ENCODE results near the gene PSMA5.

The PSMA5 gene

GRCh38 chr1:109383087-109383779 is 43.0 kb downstream of the PSMA5 start:
- H3K27ac ChIP-seq (ENCODE audit: low read depth, low read length), result peak overlapping the region; percentile 27

GRCh38 chr1:109381573-109381972 is 44.7 kb downstream of the PSMA5 start:
- H2BK12ac ChIP-seq (ENCODE audit: low read length), result no peak overlapping the region
- no CpG with 5 or more reads among the region's 2 CpGs for WGBS (ENCODE audit: extremely low coverage, insufficient coverage, insufficient read length)

More at GRCh38 chr1:109383087-109383779, 43.0 kb downstream of the PSMA5 start:
- no CpG with 5 or more reads among the region's 2 CpGs for WGBS (ENCODE audit: extremely low coverage, insufficient coverage, insufficient read length)
- H3K4me3 ChIP-seq (ENCODE audit: low read depth, low read length), result no peak overlapping the region
- DNase-seq, result peak; percentile 10 to 53
- H3K36me3 ChIP-seq (ENCODE audit: control insufficient read depth in 1 of 2, insufficient read depth in 2 of 2, low read length in 2 of 2), result peaks cover 2 to 6% of the 10 kb centered on the region in 2 experiments
- H3K4me1 ChIP-seq (ENCODE audit: control insufficient read depth in 1 of 2, insufficient read depth in 2 of 2, low read length in 2 of 2), result peaks cover 2 to 8% of the 10 kb centered on the region in 2 experiments
- H3K79me2 ChIP-seq (ENCODE audit: control insufficient read depth, insufficient read depth, low read length, poor library complexity), result peaks cover 9% of the 10 kb centered on the region
- no peak overlapping the region for H3K4me2 ChIP-seq (ENCODE audit: low read length)
- no peaks in the 10 kb centered on the region for H3K27me3 ChIP-seq (ENCODE audit: insufficient read depth, low read length)
- no peak overlapping the region for H4K91ac ChIP-seq (ENCODE audit: low read depth, low read length)
- no peak overlapping the region for H3K4ac ChIP-seq (ENCODE audit: low read depth, low read length)
- no peaks in the 10 kb centered on the region for H3K9me3 ChIP-seq (ENCODE audit: insufficient read depth, low read depth, low read length)
- no peak overlapping the region for H2BK12ac ChIP-seq (ENCODE audit: low read length)
- H3K79me1 ChIP-seq (ENCODE audit: low read length), result peaks cover 2% of the 10 kb centered on the region
- no peak overlapping the region for H2BK5ac ChIP-seq (ENCODE audit: low read depth, low read length, poor library complexity)
- H2AFZ ChIP-seq (ENCODE audit: insufficient read depth, low read length, poor library complexity), result no peak overlapping the region
- H4K12ac ChIP-seq (ENCODE audit: low read depth, low read length), result no peak overlapping the region
- H3K23ac ChIP-seq (ENCODE audit: low read length), result no peak overlapping the region
- no peak overlapping the region for H2BK120ac ChIP-seq (ENCODE audit: insufficient read depth, low read length, poor library complexity)
- no peak overlapping the region for H3K14ac ChIP-seq (ENCODE audit: low read length)
- no peak overlapping the region for H2AK5ac ChIP-seq (ENCODE audit: low read length)
- H3K9ac ChIP-seq (ENCODE audit: low read length), result no peak overlapping the region
- no peak overlapping the region for H4K8ac ChIP-seq (ENCODE audit: low read depth, low read length)
- H3K18ac ChIP-seq (ENCODE audit: low read length), result no peak overlapping the region

GRCh38 chr1:109379907-109380306 is 46.3 kb downstream of the PSMA5 start:
- Histone ChIP-seq H3K79me1 (ENCODE audit: low read length) (peaks cover 2% of the 10 kb centered on the region), H3K4ac (ENCODE audit: low read depth, low read length) (peak overlapping the region; percentile 94), H3K27ac (ENCODE audit: low read depth, low read length) (no peak overlapping the region), H3K4me3 (ENCODE audit: low read depth, low read length) (no peak overlapping the region), H3K9ac (ENCODE audit: low read length) (no peak overlapping the region), H3K18ac (ENCODE audit: low read length) (peak overlapping the region; percentile 39), H3K79me2 (ENCODE audit: control insufficient read depth, insufficient read depth, low read length, poor library complexity) (peaks cover 4% of the 10 kb centered on the region), H3K27me3 (ENCODE audit: insufficient read depth, low read length) (no peaks in the 10 kb centered on the region), H3K4me1 (ENCODE audit: control insufficient read depth in 1 of 2, insufficient read depth in 2 of 2, low read length in 2 of 2) (peaks cover 2 to 10% of the 10 kb centered on the region in 2 experiments), H3K36me3 (ENCODE audit: control insufficient read depth in 1 of 2, insufficient read depth in 2 of 2, low read length in 2 of 2) (peaks cover 2 to 5% of the 10 kb centered on the region in 2 experiments), H2AK5ac (ENCODE audit: low read length) (peak overlapping the region; percentile 68), H3K23ac (ENCODE audit: low read length) (no peak overlapping the region), H2BK120ac (ENCODE audit: insufficient read depth, low read length, poor library complexity) (no peak overlapping the region), H2AFZ (ENCODE audit: insufficient read depth, low read length, poor library complexity) (no peak overlapping the region), H2BK12ac (ENCODE audit: low read length) (no peak overlapping the region), H4K91ac (ENCODE audit: low read depth, low read length) (no peak overlapping the region), H3K9me3 (ENCODE audit: insufficient read depth, low read depth, low read length) (no peaks in the 10 kb centered on the region), H3K4me2 (ENCODE audit: low read length) (no peak overlapping the region), H3K14ac (ENCODE audit: low read length) (no peak overlapping the region), H4K8ac (ENCODE audit: low read depth, low read length) (no peak overlapping the region), H2BK5ac (ENCODE audit: low read depth, low read length, poor library complexity) (no peak overlapping the region), H4K12ac (ENCODE audit: low read depth, low read length) (peak overlapping the region; percentile 56)
- DNase-seq, result no peak
- WGBS (ENCODE audit: extremely low coverage, insufficient coverage, insufficient read length), result no CpG with 5 or more reads among the region's 3 CpGs

More at GRCh38 chr1:109381573-109381972, 44.7 kb downstream of the PSMA5 start:
- DNase-seq, result no peak
- Histone ChIP-seq H3K4me1 (ENCODE audit: control insufficient read depth in 1 of 2, insufficient read depth in 2 of 2, low read length in 2 of 2) (peaks cover 2 to 10% of the 10 kb centered on the region in 2 experiments), H3K36me3 (ENCODE audit: control insufficient read depth in 1 of 2, insufficient read depth in 2 of 2, low read length in 2 of 2) (peaks cover 2 to 5% of the 10 kb centered on the region in 2 experiments), H3K9ac (ENCODE audit: low read length) (no peak overlapping the region), H3K18ac (ENCODE audit: low read length) (no peak overlapping the region), H3K4me2 (ENCODE audit: low read length) (no peak overlapping the region), H4K91ac (ENCODE audit: low read depth, low read length) (no peak overlapping the region), H3K27me3 (ENCODE audit: insufficient read depth, low read length) (no peaks in the 10 kb centered on the region), H3K14ac (ENCODE audit: low read length) (no peak overlapping the region), H4K12ac (ENCODE audit: low read depth, low read length) (no peak overlapping the region), H3K79me1 (ENCODE audit: low read length) (peaks cover 2% of the 10 kb centered on the region), H3K4ac (ENCODE audit: low read depth, low read length) (peak overlapping the region; percentile 81), H4K8ac (ENCODE audit: low read depth, low read length) (no peak overlapping the region), H2AFZ (ENCODE audit: insufficient read depth, low read length, poor library complexity) (no peak overlapping the region), H2BK120ac (ENCODE audit: insufficient read depth, low read length, poor library complexity) (no peak overlapping the region), H3K9me3 (ENCODE audit: insufficient read depth, low read depth, low read length) (no peaks in the 10 kb centered on the region), H3K4me3 (ENCODE audit: low read depth, low read length) (no peak overlapping the region), H2AK5ac (ENCODE audit: low read length) (no peak overlapping the region), H3K27ac (ENCODE audit: low read depth, low read length) (no peak overlapping the region), H2BK5ac (ENCODE audit: low read depth, low read length, poor library complexity) (no peak overlapping the region), H3K79me2 (ENCODE audit: control insufficient read depth, insufficient read depth, low read length, poor library complexity) (peaks cover 8% of the 10 kb centered on the region), H3K23ac (ENCODE audit: low read length) (no peak overlapping the region)

- Histone ChIP-seq H3K9me3 (ENCODE audit: insufficient read depth, low read depth, low read length) (no peaks in the 10 kb centered on the region), H2AK5ac (ENCODE audit: low read length) (no peak overlapping the region), H3K79me2 (ENCODE audit: control insufficient read depth, insufficient read depth, low read length, poor library complexity) (peaks cover 4% of the 10 kb centered on the region), H4K8ac (ENCODE audit: low read depth, low read length) (no peak overlapping the region), H4K91ac (ENCODE audit: low read depth, low read length) (no peak overlapping the region), H2BK5ac (ENCODE audit: low read depth, low read length, poor library complexity) (no peak overlapping the region), H4K12ac (ENCODE audit: low read depth, low read length) (no peak overlapping the region), H2AFZ (ENCODE audit: insufficient read depth, low read length, poor library complexity) (no peak overlapping the region), H3K4ac (ENCODE audit: low read depth, low read length) (no peak overlapping the region), H3K4me2 (ENCODE audit: low read length) (no peak overlapping the region), H3K27me3 (ENCODE audit: insufficient read depth, low read length) (no peaks in the 10 kb centered on the region), H3K18ac (ENCODE audit: low read length) (no peak overlapping the region), H3K23ac (ENCODE audit: low read length) (no peak overlapping the region), H3K79me1 (ENCODE audit: low read length) (peaks cover 2% of the 10 kb centered on the region), H3K4me3 (ENCODE audit: low read depth, low read length) (no peak overlapping the region), H3K36me3 (ENCODE audit: control insufficient read depth in 1 of 2, insufficient read depth in 2 of 2, low read length in 2 of 2) (peaks cover 0 to 3% of the 10 kb centered on the region in 2 experiments), H3K4me1 (ENCODE audit: control insufficient read depth in 1 of 2, insufficient read depth in 2 of 2, low read length in 2 of 2) (peaks cover 2 to 10% of the 10 kb centered on the region in 2 experiments), H3K27ac (ENCODE audit: low read depth, low read length) (no peak overlapping the region), H2BK120ac (ENCODE audit: insufficient read depth, low read length, poor library complexity) (no peak overlapping the region), H3K14ac (ENCODE audit: low read length) (no peak overlapping the region), H2BK12ac (ENCODE audit: low read length) (no peak overlapping the region), H3K9ac (ENCODE audit: low read length) (no peak overlapping the region)
- no CpG with 5 or more reads among the region's 3 CpGs for WGBS (ENCODE audit: extremely low coverage, insufficient coverage, insufficient read length)
- peak in 1 of 2 donors; percentile 10 for DNase-seq
These were observed 46.8 kb downstream of the PSMA5 start for GRCh38 chr1:109379422-109379821.

All from trophoblast cell (in vitro differentiated cells and primary cell).